ENCODE results near the gene PAQR5. TPM values are rescaled to one million over a fixed set of nuclear protein-coding genes. Genes with fewer than 3 reads are reported as not detected.

Gene PAQR5
- total and polyA plus RNA-seq, 9 of the 15 experiments (the other 6 are each of a cell fraction or from before 2014, with no cell fraction given) = 0.04 to 0.08 TPM; not detected in 7

GRCh38 chr15:69402816-69403215 lies 104.1 kb downstream of the PAQR5 start:
- DNase-seq (ENCODE audit: extremely low read depth in 1 of 4, low spot score in 3 of 4) (no peak), ATAC-seq (no peak), FAIRE-seq (no peak)
- Histone ChIP-seq H2AFZ (ENCODE audit: low read depth, low read length) (no peak overlapping the region), H3K79me2 (ENCODE audit: control insufficient read depth, insufficient read depth, low read length) (no peaks in the 10 kb centered on the region), H3K4me3 (no peak overlapping the region), H3K4me1 (replicated peaks in 1 of 2; ENCODE audit: control insufficient read depth in 2 of 2, insufficient read depth in 2 of 2, low read length in 2 of 2) (no peaks in the 10 kb centered on the region; a peak in 1 of 5 replicates), H3K9me3 (replicated peaks; ENCODE audit: control insufficient read depth, insufficient read depth, low read depth, low read length) (no peaks in the 10 kb centered on the region), H4K20me1 (replicated peaks; ENCODE audit: control insufficient read depth, insufficient read depth, low read length) (no peaks in the 10 kb centered on the region; the same call in 1 of the 2 replicates), H3K9ac (ENCODE audit: insufficient read depth in 1 of 2, low read depth in 2 of 2, low read length in 2 of 2) (no peak overlapping the region), H3K36me3 (ENCODE audit: control insufficient read depth, insufficient read depth, low read length) (no peaks in the 10 kb centered on the region), H3K9me1 (ENCODE audit: control insufficient read depth, insufficient read depth, low read length) (no peaks in the 10 kb centered on the region), H3K27me3 (ENCODE audit: control insufficient read depth in 2 of 2, insufficient read depth in 2 of 2, low read length in 2 of 2) (peaks cover 0 to 23% of the 10 kb centered on the region in 2 experiments; a peak in 1 of 5 replicates), H3K27ac (ENCODE audit: extremely low read depth, low read depth, low read length) (no peak overlapping the region), H3K4me2 (ENCODE audit: insufficient read depth, low read length) (no peak overlapping the region)
- in situ Hi-C loops (cut with MboI) = loop anchor here (5.0 kb wide), 1 partner anchor 346 kb away; no protein-coding TSS in a partner anchor
- POLR2A ChIA-PET = interaction anchor here (0.7 to 1.5 kb wide), 2 partner anchors 53 to 699 kb away, joined by 3 to 4 read pairs; no protein-coding TSS in a partner anchor
- intact Hi-C loops (cut with micrococcal nuclease) = no loop called here
- CTCF ChIA-PET (ENCODE audit: low intra/inter-chr PET ratio) = no interaction called here
- WGBS (ENCODE audit: insufficient coverage, low coverage, missing lambda C conversion rate) = 4% methylated on average over 2 of the region's 2 CpGs
- no TSS peak for BruUV-seq (replicated peaks)
- TF ChIP-seq ZBTB17 (CRISPR knock-in tag; IDR thresholded peaks at IDR 0.05) (no peak), CSDE1 (IDR thresholded peaks at IDR 0.05) (no peak), ZNF143 (CRISPR knock-in tag; IDR thresholded peaks at IDR 0.05) (no peak), CEBPB (tag; IDR thresholded peaks at IDR 0.05) (no peak), ZNF407 (IDR thresholded peaks at IDR 0.05; ENCODE audit: low read depth) (no peak), U2AF2 (optimal IDR thresholded peaks at IDR 0.05; ENCODE audit: low read depth, low read length) (no peak), TBL1XR1 (IDR thresholded peaks at IDR 0.05; ENCODE audit: low read length in 2 of 2) (no peak), ATF7 (IDR thresholded peaks at IDR 0.05) (no peak), MEIS2 (IDR thresholded peaks at IDR 0.05; ENCODE audit: partially characterized antibody) (no peak), RNF2 (IDR thresholded peaks at IDR 0.05) (no peak), KDM2B (CRISPR knock-in tag; IDR thresholded peaks at IDR 0.05) (no peak), ZNF277 (CRISPR knock-in tag; IDR thresholded peaks at IDR 0.05; ENCODE audit: borderline replicate concordance) (no peak), TBP (optimal IDR thresholded peaks at IDR 0.05; ENCODE audit: low read depth, low read length) (no peak), KAT8 (IDR thresholded peaks at IDR 0.05; ENCODE audit: low read depth) (no peak), ZNF165 (CRISPR knock-in tag; IDR thresholded peaks at IDR 0.05; ENCODE audit: borderline replicate concordance) (no peak), CREM (IDR thresholded peaks at IDR 0.05; ENCODE audit: low read depth) (no peak)
